H1 (cell line): ENCODE results near the gene MCM5. TPM values are rescaled to one million over a fixed set of nuclear protein-coding genes. Genes with fewer than 3 reads are reported as not detected.
A peak's percentile ranks its signal among the peaks of the same experiment; 100 is the strongest.

Experiments
- CTCF ChIA-PET: fragments of 300-600 bp; sonication (Branson Sonifier 250); formaldehyde crosslinking; loops from one replicate; lab custom pipeline; 2021; ENCODE audit not compliant: partially characterized antibody; lab: Charles Lee
- POLR2A ChIA-PET: fragments of 300-600 bp; sonication (Branson Sonifier 250); formaldehyde crosslinking; loops from one replicate; lab custom pipeline; 2021; ENCODE audit warnings: inconsistent platforms; ENCODE audit not compliant: partially characterized antibody; lab: Charles Lee
- DNase-seq, 2 experiments: peaks; one replicate each; pipeline versions ENCODE4 v3.0.0 to v3.0.0-alpha.2; 2010 to 2022; ENCODE audit warnings: low spot score in 2 of 2, low read depth in 1 of 2, mixed read lengths in 1 of 2
- FAIRE-seq: peaks from 2 replicates; lab custom pipeline; 2011; peaks lifted over from hg19 to GRCh38; lab: Jason Lieb, UNC
- H2AFZ ChIP-seq: 2 replicates; pipeline ENCODE4 v1.8.1; 2012; ENCODE audit warnings: low read length, inconsistent platforms
- H2AK5ac ChIP-seq: 2 replicates; pipeline ENCODE4 v1.6.1; 2013; ENCODE audit warnings: low read depth, low read length
- H2BK120ac ChIP-seq: replicated peaks from 2 replicates; pipeline ENCODE3; 2013; ENCODE audit warnings: low read depth, low read length, inconsistent platforms
- H2BK12ac ChIP-seq: 2 replicates; pipeline ENCODE4 v1.6.1; 2013; ENCODE audit warnings: low read depth, low read length
- H2BK15ac ChIP-seq: 2 replicates; pipeline ENCODE4 v1.6.1; 2013; ENCODE audit warnings: low read length
- H2BK20ac ChIP-seq: 2 replicates; pipeline ENCODE4 v1.6.1; 2013; ENCODE audit warnings: low read length
- H2BK5ac ChIP-seq: 2 replicates; pipeline ENCODE4 v1.6.1; 2013; ENCODE audit warnings: low read depth, low read length
- H3K14ac ChIP-seq: 2 replicates; pipeline ENCODE4 v1.6.1; 2013; ENCODE audit warnings: inconsistent platforms; ENCODE audit not compliant: insufficient read length
- H3K18ac ChIP-seq: 2 replicates; pipeline ENCODE4 v1.6.1; 2013; ENCODE audit warnings: low read length; ENCODE audit errors: extremely low read depth
- H3K23ac ChIP-seq: 2 replicates; pipeline ENCODE4 v1.6.1; 2013; ENCODE audit warnings: inconsistent platforms; ENCODE audit not compliant: insufficient read length
- H3K23me2 ChIP-seq: 2 replicates; pipeline ENCODE4 v1.6.1; 2013; ENCODE audit warnings: low read depth, low read length
- H3K27ac ChIP-seq: 2 replicates; pipeline ENCODE4 v1.6.1; 2011; ENCODE audit warnings: low read depth, low read length, inconsistent platforms
- H3K27me3 ChIP-seq, 4 experiments: replicated peaks in 1 of 4; 1 replicate in 1 of 4; 2 replicates in 3 of 4; pipeline versions ENCODE4 v1.6.1 to v1.8.1; 2011 to 2013; ENCODE audit warnings: low read length in 3 of 4, mild to moderate bottlenecking in 3 of 4, inconsistent platforms in 2 of 4, mixed read lengths in 2 of 4, moderate library complexity in 1 of 4; ENCODE audit not compliant: control insufficient read depth in 3 of 4, insufficient read depth in 3 of 4; ENCODE audit errors: extremely low read depth in 1 of 4
- H3K36me3 ChIP-seq, 4 experiments: 2 replicates each; pipeline versions ENCODE4 v1.6.1 to v1.8.1; 2011 to 2013; ENCODE audit warnings: mild to moderate bottlenecking in 4 of 4, low read length in 3 of 4, moderate library complexity in 2 of 4, control low read depth in 1 of 4, inconsistent platforms in 1 of 4; ENCODE audit not compliant: insufficient read depth in 4 of 4, control insufficient read depth in 2 of 4
- H3K4ac ChIP-seq: replicated peaks from 2 replicates; pipeline ENCODE3; 2013; ENCODE audit warnings: low read length, low read depth, mixed read lengths, inconsistent platforms; ENCODE audit not compliant: insufficient read length
- H3K4me1 ChIP-seq, 4 experiments: replicated peaks in 1 of 4; 1 replicate in 1 of 4; 2 replicates in 3 of 4; pipeline versions ENCODE4 v1.6.1 to v1.8.1; 2011 to 2013; ENCODE audit warnings: low read length in 3 of 4, inconsistent platforms in 2 of 4, mixed read lengths in 1 of 4; ENCODE audit not compliant: insufficient read depth in 4 of 4, control insufficient read depth in 3 of 4
- H3K4me2 ChIP-seq, 2 experiments: 2 replicates each; pipeline versions ENCODE4 v1.6.1 to v1.8.1; 2011 to 2013; ENCODE audit warnings: low read depth in 2 of 2, low read length in 2 of 2, control low read depth in 1 of 2, inconsistent platforms in 1 of 2, mild to moderate bottlenecking in 1 of 2; ENCODE audit not compliant: insufficient read depth in 1 of 2
- H3K4me3 ChIP-seq, 4 experiments: fragments of 200-600, 300-600 bp in 1 of 4; sonication (generic), shearing (Covaris generic), sonication (Bioruptor Twin) in 1 of 4; 2 replicates each; pipeline versions ENCODE4 v1.5.1 to v1.8.1; 2011 to 2016; ENCODE audit warnings: low read length in 4 of 4, low read depth in 3 of 4, control low read depth in 2 of 4, inconsistent platforms in 2 of 4, mild to moderate bottlenecking in 2 of 4, mixed read lengths in 1 of 4, moderate library complexity in 1 of 4; ENCODE audit not compliant: insufficient read depth in 2 of 4; ENCODE audit errors: extremely low read depth in 1 of 4
- H3K56ac ChIP-seq: replicated peaks from 2 replicates; pipeline ENCODE3; 2013; ENCODE audit warnings: low read depth, mild to moderate bottlenecking, mixed read lengths, low read length, inconsistent platforms; ENCODE audit not compliant: insufficient read length
- H3K79me1 ChIP-seq: 2 replicates; pipeline ENCODE4 v1.6.1; 2013; ENCODE audit warnings: low read depth, low read length, control low read depth
- H3K79me2 ChIP-seq, 2 experiments: 2 replicates each; pipeline versions ENCODE4 v1.6.1 to v1.8.1; 2012 to 2013; ENCODE audit warnings: low read length in 2 of 2, mild to moderate bottlenecking in 2 of 2, inconsistent platforms in 1 of 2; ENCODE audit not compliant: insufficient read depth in 2 of 2, control insufficient read depth in 1 of 2
- H3K9ac ChIP-seq, 4 experiments: replicated peaks in 1 of 4; 1 replicate in 1 of 4; 2 replicates in 3 of 4; pipeline versions ENCODE4 v1.6.1 to v1.8.1; 2011 to 2013; ENCODE audit warnings: low read depth in 3 of 4, low read length in 3 of 4, control low read depth in 2 of 4, mild to moderate bottlenecking in 2 of 4, moderate library complexity in 2 of 4, inconsistent platforms in 1 of 4; ENCODE audit errors: extremely low read depth in 1 of 4
- H3K9me3 ChIP-seq, 2 experiments: 2 replicates each; pipeline versions ENCODE4 v1.6.1 to v1.8.1; 2012 to 2013; ENCODE audit warnings: mild to moderate bottlenecking in 2 of 2, moderate library complexity in 2 of 2, control low read depth in 1 of 2, inconsistent platforms in 1 of 2, low read depth in 1 of 2, low read length in 1 of 2, mixed read lengths in 1 of 2; ENCODE audit not compliant: insufficient read depth in 2 of 2
- H4K20me1 ChIP-seq, 2 experiments: replicated peaks in 1 of 2; 2 replicates each; pipeline versions ENCODE3 to v1.8.1; 2011 to 2013; ENCODE audit warnings: inconsistent platforms in 2 of 2, low read length in 2 of 2, mild to moderate bottlenecking in 1 of 2; ENCODE audit not compliant: insufficient read depth in 2 of 2, control insufficient read depth in 1 of 2
- H4K5ac ChIP-seq: 2 replicates; pipeline ENCODE4 v1.6.1; 2013; ENCODE audit warnings: low read length, low read depth, mixed read lengths, inconsistent platforms; ENCODE audit not compliant: insufficient read length
- H4K8ac ChIP-seq: 2 replicates; pipeline ENCODE4 v1.8.0; 2013; ENCODE audit warnings: mild to moderate bottlenecking, moderate library complexity, low read length, inconsistent platforms; ENCODE audit not compliant: insufficient read depth; ENCODE audit errors: extremely low read depth
- H4K91ac ChIP-seq: replicated peaks from 2 replicates; pipeline ENCODE3; 2013; ENCODE audit warnings: low read length, mixed read lengths, inconsistent platforms; ENCODE audit not compliant: insufficient read length
- CEBPB ChIP-seq: IDR thresholded peaks from 2 replicates; pipeline ENCODE4 v1.6.1; 2012; ENCODE audit warnings: low read depth, low read length
- CREB1 ChIP-seq: IDR thresholded peaks from 2 replicates; pipeline ENCODE4 v1.6.1; 2012; ENCODE audit warnings: inconsistent platforms
- EGR1 ChIP-seq: IDR thresholded peaks from 2 replicates; pipeline ENCODE4 v1.6.1; 2011; ENCODE audit warnings: low read depth, low read length, borderline replicate concordance
- TAF1 ChIP-seq: IDR thresholded peaks from 2 replicates; pipeline ENCODE4 v1.6.1; 2011; ENCODE audit warnings: mild to moderate bottlenecking, low read depth, low read length
- TCF12 ChIP-seq: IDR thresholded peaks from 2 replicates; pipeline ENCODE4 v1.6.1; 2011; ENCODE audit warnings: low read depth, mild to moderate bottlenecking, low read length
- WGBS, 2 experiments: shearing (Covaris generic) in 1 of 2; methylation state at CpG; one replicate each; pipeline versions ENCODE4 v1.1.6 to v1.1.7; 2013 to 2015; ENCODE audit warnings: low lambda C conversion rate in 2 of 2, mixed read lengths in 2 of 2, inconsistent platforms in 1 of 2, low coverage in 1 of 2, missing lambda C conversion rate in 1 of 2; ENCODE audit not compliant: insufficient replicate concordance in 2 of 2, insufficient coverage in 1 of 2, insufficient read length in 1 of 2; ENCODE audit errors: extremely low coverage in 1 of 2, missing lambda C conversion rate in 1 of 2; 5-methylcytosine and 5-hydroxymethylcytosine counted together
- polyA plus RNA-seq, 7 experiments: library from polyadenylated mRNA; depleted of rRNA in 3 of 7; stranded (reverse) in 5 of 7; unstranded in 2 of 7; fragments of >200 nt in 5 of 7; fragments of 200-250 nt in 2 of 7; gene quantifications; 1 replicate in 5 of 7; 2 replicates in 1 of 7; 4 replicates in 1 of 7; pipeline versions ENCODE4 v1.2.1 to v1.2.3, GENCODE V29; 2011 to 2013; ENCODE audit warnings: missing spikeins in 2 of 7, mixed read lengths in 2 of 7
- total RNA-seq: library from RNA; stranded (reverse); fragmentation: NEBNext Ultra II Directional; extraction: Animal tissue kit (Norgen Biotek cat#: 25700); gene quantifications from 2 replicates; pipeline ENCODE4 v1.2.1, GENCODE V29; 2021
- TF ChIP-seq, protein P1 (sequence below), 3 experiments: IDR thresholded peaks; 1 replicate in 2 of 3; 2 replicates in 1 of 3; pipeline versions ENCODE4 v1.5.1 to v1.6.1; 2011; ENCODE audit warnings: low read length in 3 of 3, mild to moderate bottlenecking in 3 of 3, inconsistent platforms in 2 of 3, low read depth in 1 of 3, moderate library complexity in 1 of 3; ENCODE audit not compliant: insufficient read depth in 1 of 3; ENCODE audit errors: control extremely low read depth in 1 of 3
- TF ChIP-seq, protein P2 (sequence below): IDR thresholded peaks from 2 replicates; pipeline ENCODE4 v1.6.1; 2011; ENCODE audit warnings: low read depth, mild to moderate bottlenecking, low read length; ENCODE audit not compliant: insufficient read depth

The MCM5 gene
- total and polyA plus RNA-seq, 2 of the 8 experiments (the other 6 are each of a cell fraction or from before 2014, with no cell fraction given): 210 to 305 TPM

DNA sequence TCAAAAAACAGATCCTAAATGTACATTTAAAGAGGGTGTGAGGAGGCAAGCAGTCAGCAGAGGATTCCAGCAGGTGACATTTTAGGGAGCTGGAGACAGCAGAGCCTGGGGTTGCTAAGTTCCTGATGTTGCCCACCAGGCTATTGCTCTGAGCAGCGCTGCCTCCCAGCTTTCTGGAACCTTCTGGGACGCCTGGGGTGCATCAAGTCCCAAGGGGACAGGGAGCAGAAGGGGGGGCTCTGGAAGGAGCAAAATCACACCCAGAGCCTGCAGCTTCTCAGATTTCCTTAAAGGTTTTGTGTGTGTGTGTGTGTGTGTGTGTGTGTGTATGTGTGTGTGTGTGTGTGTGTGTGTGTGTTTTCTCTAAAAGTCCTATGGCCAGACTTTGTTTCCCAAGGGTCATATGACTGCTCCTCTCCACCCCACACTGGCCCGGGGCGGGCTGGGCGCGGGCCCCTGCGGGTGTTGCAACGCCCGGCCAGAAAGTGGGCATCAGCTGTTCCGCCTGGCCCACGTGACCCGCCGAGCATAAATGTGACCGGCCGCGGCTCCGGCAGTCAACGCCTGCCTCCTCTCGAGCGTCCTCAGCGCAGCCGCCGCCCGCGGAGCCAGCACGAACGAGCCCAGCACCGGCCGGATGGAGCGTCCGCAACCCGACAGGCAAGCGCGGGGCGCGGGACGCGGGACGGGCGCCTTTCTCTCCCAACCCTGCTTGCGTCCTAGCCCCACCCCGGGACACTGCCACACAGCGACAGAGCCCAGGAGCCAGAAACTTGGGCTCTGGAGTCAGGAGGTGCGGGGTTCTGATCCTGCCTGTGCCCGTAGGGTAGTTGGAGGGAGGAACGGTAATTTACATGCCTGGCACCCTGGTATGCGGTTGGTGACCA lies 19.2 kb upstream of the MCM5 start, which contains the start of gene HMOX1:
TSS of gene HMOX1 (plus strand) at position 560 of the 887 bp plus-strand sequence. CDS start at position 638, 78 bp downstream.
- peaks cover 0 to 4% of the 10 kb centered on the region in 2 experiments; a peak in 1 of 4 replicates for H3K79me2 ChIP-seq
- peak within 1 kb of the TSS; percentile 66; the same call in 1 of the 2 replicates for H2BK15ac ChIP-seq
- peak within 1 kb of the TSS; percentile 89 for H2BK12ac ChIP-seq
- H3K23me2 ChIP-seq: peaks cover 8% of the 10 kb centered on the region; the same call in 1 of the 2 replicates
- H2BK20ac ChIP-seq: peak within 1 kb of the TSS; percentile 13; the same call in 1 of the 2 replicates
- H4K5ac ChIP-seq: peak within 1 kb of the TSS; percentile 8
- ChIA-PET POLR2A (interaction anchor here (0.6 to 57.4 kb wide), 10 partner anchors 9 to 583 kb away, joined by 3 to 1995 read pairs (median 3); partner anchors contain the start of genes MCM5 and TOM1), CTCF (interaction anchor here (0.6 to 1.6 kb wide), 9 partner anchors 10 to 363 kb away, joined by 3 to 6 read pairs (median 3); no protein-coding TSS in a partner anchor)
- peak within 1 kb of the TSS; percentile 69 to 85 for H3K4me2 ChIP-seq
- peak within 1 kb of the TSS; percentile 8 to 72 (median 54) for H3K9ac ChIP-seq
- no peak for FAIRE-seq
- H3K23ac ChIP-seq: no peak within 1 kb of the TSS
- no peak within 1 kb of the TSS for H3K14ac ChIP-seq
- peak within 1 kb of the TSS; percentile 1 for H3K56ac ChIP-seq
- H3K18ac ChIP-seq: peak within 1 kb of the TSS; percentile 76
- H2BK120ac ChIP-seq: peak within 1 kb of the TSS; percentile 94
- H2AK5ac ChIP-seq: peak within 1 kb of the TSS; percentile 32
- H4K8ac ChIP-seq: peak within 1 kb of the TSS; percentile 84; the same call in 1 of the 2 replicates
- peak within 1 kb of the TSS; percentile 84 for H4K91ac ChIP-seq
- H2BK5ac ChIP-seq: peak within 1 kb of the TSS; percentile 73; the same call in 1 of the 2 replicates
- H3K4ac ChIP-seq: no peak within 1 kb of the TSS
- peaks cover 21 to 27% (median 26%) of the 10 kb centered on the region in 4 experiments for H3K4me1 ChIP-seq
- WGBS, 2 experiments: 9% methylated on average over 44 of the region's 47 CpGs; no CpG with 5 or more reads in 1 of the 2 experiments
- peak within 1 kb of the TSS; percentile 34 to 63 (median 45) for H3K4me3 ChIP-seq
- H2AFZ ChIP-seq: no peak within 1 kb of the TSS
- 0 out of 8 replicates have a peak, but pooled peaks cover 0 to 3% (median 0%) of the 10 kb centered on the region in 4 experiments for H3K36me3 ChIP-seq
- no peak within 1 kb of the TSS for H3K27ac ChIP-seq
- no peaks in the 10 kb centered on the region; a peak in 1 of 7 replicates for H3K27me3 ChIP-seq
- H4K20me1 ChIP-seq: no peaks in the 10 kb centered on the region
- no peaks in the 10 kb centered on the region for H3K9me3 ChIP-seq
- peak in 1 of 2 experiments; percentile 82 for DNase-seq
- peaks cover 2% of the 10 kb centered on the region; the same call in 1 of the 2 replicates for H3K79me1 ChIP-seq
- TF ChIP-seq, protein P1, sequence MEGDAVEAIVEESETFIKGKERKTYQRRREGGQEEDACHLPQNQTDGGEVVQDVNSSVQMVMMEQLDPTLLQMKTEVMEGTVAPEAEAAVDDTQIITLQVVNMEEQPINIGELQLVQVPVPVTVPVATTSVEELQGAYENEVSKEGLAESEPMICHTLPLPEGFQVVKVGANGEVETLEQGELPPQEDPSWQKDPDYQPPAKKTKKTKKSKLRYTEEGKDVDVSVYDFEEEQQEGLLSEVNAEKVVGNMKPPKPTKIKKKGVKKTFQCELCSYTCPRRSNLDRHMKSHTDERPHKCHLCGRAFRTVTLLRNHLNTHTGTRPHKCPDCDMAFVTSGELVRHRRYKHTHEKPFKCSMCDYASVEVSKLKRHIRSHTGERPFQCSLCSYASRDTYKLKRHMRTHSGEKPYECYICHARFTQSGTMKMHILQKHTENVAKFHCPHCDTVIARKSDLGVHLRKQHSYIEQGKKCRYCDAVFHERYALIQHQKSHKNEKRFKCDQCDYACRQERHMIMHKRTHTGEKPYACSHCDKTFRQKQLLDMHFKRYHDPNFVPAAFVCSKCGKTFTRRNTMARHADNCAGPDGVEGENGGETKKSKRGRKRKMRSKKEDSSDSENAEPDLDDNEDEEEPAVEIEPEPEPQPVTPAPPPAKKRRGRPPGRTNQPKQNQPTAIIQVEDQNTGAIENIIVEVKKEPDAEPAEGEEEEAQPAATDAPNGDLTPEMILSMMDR (IDR thresholded peaks at IDR 0.05; ENCODE audit: control extremely low read depth in 1 of 3, insufficient read depth in 1 of 3, low read depth in 1 of 3, low read length in 3 of 3): no peak
- peak; percentile 86 for TF ChIP-seq CEBPB
- TF ChIP-seq, protein P2, sequence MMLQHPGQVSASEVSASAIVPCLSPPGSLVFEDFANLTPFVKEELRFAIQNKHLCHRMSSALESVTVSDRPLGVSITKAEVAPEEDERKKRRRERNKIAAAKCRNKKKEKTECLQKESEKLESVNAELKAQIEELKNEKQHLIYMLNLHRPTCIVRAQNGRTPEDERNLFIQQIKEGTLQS: peak; percentile 72
- TF ChIP-seq EGR1: no peak
- peak; percentile 32; the same call in 1 of the 2 replicates for TF ChIP-seq CREB1
- peak; percentile 64 for TF ChIP-seq TAF1
- TF ChIP-seq TCF12: no peak
